Mesendoderm (in vitro differentiated cells): ENCODE measurements around the gene PPFIBP2.

ENCODE experiments used
- DNase-seq: peaks from one replicate; pipeline ENCODE4 v3.0.0; 2013
- H2AK5ac ChIP-seq: 2 replicates; pipeline ENCODE4 v1.6.1; 2013; ENCODE audit warnings: low read length, inconsistent platforms
- H2BK120ac ChIP-seq: 2 replicates; pipeline ENCODE4 v1.6.1; 2013; ENCODE audit warnings: low read depth, mild to moderate bottlenecking, low read length, moderate library complexity, mixed read lengths
- H2BK15ac ChIP-seq: replicated peaks from 2 replicates; pipeline ENCODE4 v1.6.1; 2013; ENCODE audit warnings: low read depth, mild to moderate bottlenecking, moderate library complexity
- H2BK5ac ChIP-seq: 2 replicates; pipeline ENCODE4 v1.6.1; 2013; ENCODE audit warnings: low read length, inconsistent platforms
- H3K18ac ChIP-seq: 2 replicates; pipeline ENCODE4 v1.6.1; 2013; ENCODE audit warnings: mild to moderate bottlenecking, low read length, mixed read lengths
- H3K23ac ChIP-seq: one replicate; pipeline ENCODE4 v1.6.1; 2013; ENCODE audit warnings: low read length
- H3K27ac ChIP-seq: 2 replicates; pipeline ENCODE4 v1.5.1; 2013; ENCODE audit warnings: low read depth, mild to moderate bottlenecking, inconsistent platforms, low read length, moderate library complexity
- H3K27me3 ChIP-seq: 2 replicates; pipeline ENCODE4 v1.6.1; 2013; ENCODE audit warnings: low read length, control low read depth, mild to moderate bottlenecking, inconsistent platforms; ENCODE audit not compliant: insufficient read depth, poor library complexity
- H3K36me3 ChIP-seq: 2 replicates; pipeline ENCODE4 v1.6.1; 2013; ENCODE audit warnings: low read length, inconsistent platforms; ENCODE audit not compliant: control insufficient read depth, insufficient read depth
- H3K4ac ChIP-seq: one replicate; pipeline ENCODE4 v1.6.1; 2013; ENCODE audit warnings: low read depth, mild to moderate bottlenecking, low read length, moderate library complexity
- H3K4me1 ChIP-seq: 2 replicates; pipeline ENCODE4 v1.6.1; 2013; ENCODE audit warnings: low read depth, low read length, inconsistent platforms; ENCODE audit not compliant: control insufficient read depth
- H3K4me2 ChIP-seq: 2 replicates; pipeline ENCODE4 v1.6.1; 2013; ENCODE audit warnings: low read length
- H3K4me3 ChIP-seq: 2 replicates; pipeline ENCODE4 v1.5.1; 2013; ENCODE audit warnings: mild to moderate bottlenecking, low read length
- H3K56ac ChIP-seq: one replicate; pipeline ENCODE4 v1.6.1; 2013; ENCODE audit warnings: low read length
- H3K79me1 ChIP-seq: 2 replicates; pipeline ENCODE4 v1.6.1; 2013; ENCODE audit warnings: low read length, inconsistent platforms
- H3K79me2 ChIP-seq: 2 replicates; pipeline ENCODE4 v1.6.1; 2013; ENCODE audit warnings: mild to moderate bottlenecking, low read length; ENCODE audit not compliant: control insufficient read depth, insufficient read depth
- H3K9ac ChIP-seq: 2 replicates; pipeline ENCODE4 v1.6.1; 2013; ENCODE audit warnings: low read length, inconsistent platforms
- H4K5ac ChIP-seq: one replicate; pipeline ENCODE4 v1.6.1; 2013; ENCODE audit warnings: low read length
- H4K8ac ChIP-seq: one replicate; pipeline ENCODE4 v1.6.1; 2013; ENCODE audit warnings: low read depth, mild to moderate bottlenecking, control low read depth, low read length, moderate library complexity
- WGBS: extraction: QIAGEN DNeasy Blood & Tissue Kit; methylation state at CpG from one replicate; pipeline ENCODE4 v1.1.7; 2013; ENCODE audit warnings: low lambda C conversion rate, missing lambda C conversion rate; ENCODE audit not compliant: insufficient coverage; ENCODE audit errors: extremely low coverage; 5-methylcytosine and 5-hydroxymethylcytosine counted together

PPFIBP2 gene

GRCh38 chr11:7518811-7519562 is 5.2 kb downstream of the PPFIBP2 start:
- no peak overlapping the region for H2BK5ac ChIP-seq
- no peaks in the 10 kb centered on the region for H3K27me3 ChIP-seq
- no peak overlapping the region for H2BK15ac ChIP-seq
- H3K79me1 ChIP-seq: no peaks in the 10 kb centered on the region
- H3K56ac ChIP-seq: no peak overlapping the region
- no peaks in the 10 kb centered on the region for H3K79me2 ChIP-seq
- no peak overlapping the region for H4K8ac ChIP-seq
- no peak overlapping the region for H3K18ac ChIP-seq
- no peak overlapping the region for H3K4me2 ChIP-seq
- 100% methylated on average over 1 of the region's 23 CpGs for WGBS
- H3K9ac ChIP-seq: no peak overlapping the region
- no peak overlapping the region for H3K27ac ChIP-seq
- no peak overlapping the region for H3K4ac ChIP-seq
- H3K23ac ChIP-seq: no peak overlapping the region
- no peak overlapping the region for H2BK120ac ChIP-seq
- no peak overlapping the region for H4K5ac ChIP-seq
- H3K4me3 ChIP-seq: no peak overlapping the region
- H3K4me1 ChIP-seq: no peaks in the 10 kb centered on the region
- no peaks in the 10 kb centered on the region for H3K36me3 ChIP-seq
- no peak for DNase-seq
- no peak overlapping the region for H2AK5ac ChIP-seq

DNA sequence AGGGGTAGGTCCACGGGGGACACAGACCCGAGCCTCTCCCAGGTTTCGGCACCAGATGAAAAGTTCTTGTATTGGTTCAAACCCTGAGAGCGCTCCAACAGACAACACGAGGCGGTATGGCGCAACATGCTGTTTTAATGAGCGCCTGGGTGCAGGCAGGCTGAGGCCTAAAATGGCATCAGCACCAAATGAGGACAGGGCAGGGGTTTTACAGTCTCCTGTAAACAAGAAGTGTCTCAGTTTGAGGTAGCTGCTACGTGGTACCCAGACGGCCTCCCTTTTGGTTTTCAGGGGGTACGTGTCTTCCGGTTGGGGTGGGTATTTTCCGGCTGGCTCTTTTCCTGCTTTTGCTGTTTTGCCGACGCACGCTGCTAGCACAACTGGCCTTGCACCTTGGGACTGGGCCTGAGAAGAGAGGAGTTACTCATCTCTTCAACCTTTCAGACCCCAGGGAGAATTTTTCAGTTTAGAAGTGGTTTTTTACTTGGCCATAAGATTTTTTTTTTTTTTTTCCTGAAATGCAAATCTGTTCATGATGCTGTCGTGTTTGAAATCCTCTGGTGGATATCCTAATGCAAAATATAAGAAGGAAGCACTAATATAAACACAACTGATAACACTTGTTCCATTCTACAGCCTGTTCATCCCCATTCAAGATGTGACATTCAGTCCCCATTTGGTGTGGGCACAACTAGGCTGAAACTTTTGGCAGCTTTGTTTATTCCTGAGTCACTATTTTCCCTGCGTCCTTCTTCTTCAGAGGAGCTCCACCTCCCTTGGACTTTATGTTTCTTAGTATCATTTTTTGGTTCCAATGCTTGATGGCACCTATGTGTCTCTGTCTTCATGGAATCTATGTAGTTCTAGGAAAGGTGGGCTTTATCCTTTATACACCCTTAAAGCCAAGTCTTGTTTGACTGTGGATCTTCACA is 6.5 kb downstream of the PPFIBP2 start:
- Histone ChIP-seq H4K5ac (no peak overlapping the region), H3K79me1 (no peaks in the 10 kb centered on the region), H3K27ac (no peak overlapping the region)

DNA sequence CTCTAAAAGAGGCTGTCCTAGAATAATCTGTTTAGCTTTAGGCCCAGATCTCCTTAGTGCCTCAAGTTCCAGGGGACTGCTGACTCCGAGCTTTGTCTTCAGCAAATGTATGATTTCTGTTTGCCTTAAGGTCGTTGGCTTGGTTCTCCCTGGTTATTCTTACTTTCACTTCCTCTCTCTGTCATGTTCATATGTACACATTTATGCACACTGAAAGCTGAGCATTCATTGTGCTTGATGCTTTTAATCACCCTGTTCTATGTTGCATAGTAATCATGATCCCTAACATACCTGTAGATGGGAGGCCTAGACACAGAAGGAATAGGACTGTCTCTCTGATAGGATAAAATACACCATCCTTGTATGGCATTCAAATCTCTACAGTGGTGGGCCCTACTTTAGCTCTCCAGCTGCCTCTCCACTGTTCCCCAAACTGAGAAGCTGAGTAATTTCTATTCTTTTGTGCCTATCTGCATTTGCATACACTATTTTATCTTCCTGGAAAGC is 7.2 kb downstream of the PPFIBP2 start:
- Histone ChIP-seq H3K9ac (no peak overlapping the region), H3K18ac (no peak overlapping the region), H3K4me2 (no peak overlapping the region), H3K27ac (no peak overlapping the region), H3K79me2 (no peaks in the 10 kb centered on the region), H3K27me3 (no peaks in the 10 kb centered on the region), H3K4ac (no peak overlapping the region), H4K5ac (no peak overlapping the region), H2BK120ac (no peak overlapping the region), H3K56ac (no peak overlapping the region), H3K23ac (no peak overlapping the region), H3K79me1 (no peaks in the 10 kb centered on the region), H2BK15ac (no peak overlapping the region), H3K4me3 (no peak overlapping the region), H2BK5ac (no peak overlapping the region), H3K36me3 (no peaks in the 10 kb centered on the region), H3K4me1 (no peaks in the 10 kb centered on the region), H2AK5ac (no peak overlapping the region), H4K8ac (no peak overlapping the region)
- DNase-seq: no peak
- WGBS: no CpG with 5 or more reads among the region's 2 CpGs

More for the DNA sequence above, 6.5 kb downstream of the PPFIBP2 start:
- no peak overlapping the region for H3K4me2 ChIP-seq
- no peak for DNase-seq
- no peak overlapping the region for H3K18ac ChIP-seq
- no peak overlapping the region for H3K56ac ChIP-seq
- no peaks in the 10 kb centered on the region for H3K4me1 ChIP-seq
- no peaks in the 10 kb centered on the region for H3K79me2 ChIP-seq
- no peak overlapping the region for H3K4ac ChIP-seq
- WGBS: no CpG with 5 or more reads among the region's 18 CpGs
- H2BK5ac ChIP-seq: no peak overlapping the region
- no peaks in the 10 kb centered on the region for H3K36me3 ChIP-seq
- H3K23ac ChIP-seq: no peak overlapping the region
- H3K4me3 ChIP-seq: no peak overlapping the region
- H2BK15ac ChIP-seq: no peak overlapping the region
- H2BK120ac ChIP-seq: no peak overlapping the region
- H3K27me3 ChIP-seq: no peaks in the 10 kb centered on the region
- H2AK5ac ChIP-seq: no peak overlapping the region
- no peak overlapping the region for H4K8ac ChIP-seq
- H3K9ac ChIP-seq: no peak overlapping the region

GRCh38 chr11:7522121-7522520 is 8.3 kb downstream of the PPFIBP2 start:
- no CpG with 5 or more reads among the region's 4 CpGs for WGBS
- no peak overlapping the region for H2BK5ac ChIP-seq
- DNase-seq: no peak
- H3K36me3 ChIP-seq: no peaks in the 10 kb centered on the region
- H3K18ac ChIP-seq: no peak overlapping the region
- no peak overlapping the region for H3K9ac ChIP-seq
- no peaks in the 10 kb centered on the region for H3K27me3 ChIP-seq
- H2BK15ac ChIP-seq: no peak overlapping the region
- H3K79me1 ChIP-seq: no peaks in the 10 kb centered on the region
- no peak overlapping the region for H3K4ac ChIP-seq
- no peak overlapping the region for H2AK5ac ChIP-seq
- no peaks in the 10 kb centered on the region for H3K4me1 ChIP-seq
- no peak overlapping the region for H2BK120ac ChIP-seq
- H3K4me2 ChIP-seq: no peak overlapping the region
- no peak overlapping the region for H3K23ac ChIP-seq
- no peak overlapping the region for H3K56ac ChIP-seq
- H3K79me2 ChIP-seq: no peaks in the 10 kb centered on the region
- H3K27ac ChIP-seq: no peak overlapping the region
- H4K8ac ChIP-seq: no peak overlapping the region
- no peak overlapping the region for H4K5ac ChIP-seq
- H3K4me3 ChIP-seq: no peak overlapping the region

- H4K8ac ChIP-seq: no peak overlapping the region
- no CpG with 5 or more reads among the region's 4 CpGs for WGBS
- no peak overlapping the region for H3K56ac ChIP-seq
These were observed 8.7 kb downstream of the PPFIBP2 start for GRCh38 chr11:7522546-7522945.

More at GRCh38 chr11:7522546-7522945, 8.7 kb downstream of the PPFIBP2 start:
- Histone ChIP-seq H3K36me3 (no peaks in the 10 kb centered on the region), H3K4ac (no peak overlapping the region), H3K4me2 (no peak overlapping the region), H3K79me1 (no peaks in the 10 kb centered on the region), H3K9ac (no peak overlapping the region), H3K79me2 (no peaks in the 10 kb centered on the region), H3K27ac (no peak overlapping the region), H3K23ac (no peak overlapping the region), H3K27me3 (no peaks in the 10 kb centered on the region), H3K4me1 (no peaks in the 10 kb centered on the region), H2BK5ac (no peak overlapping the region), H3K18ac (no peak overlapping the region), H4K5ac (no peak overlapping the region), H2BK15ac (no peak overlapping the region), H3K4me3 (no peak overlapping the region), H2AK5ac (no peak overlapping the region), H2BK120ac (no peak overlapping the region)
- DNase-seq: no peak
